Stimulated activated CD8-positive, alpha-beta memory T cell treated with anti-CD3 and anti-CD28 coated beads, Interleukin-12 subunit alpha, Interleukin-12 subunit beta, amount 100 ng/mL, for 24 hours (primary cell): ENCODE measurements around the gene TGFB3.
"Not testable (repeated sequence)": the region's sequence is repeated elsewhere in the genome, so short reads cannot be mapped to it uniquely, and the experiment has no call there.

Experiments
- DNase-seq: peaks from one replicate; pipeline ENCODE4 v3.0.0-alpha.2; 2020; ENCODE audit errors: extremely low read depth

TGFB3 gene

GRCh38 chr14:75960231-75960630, 21.6 kb downstream of the TGFB3 start:
- no peak for DNase-seq

DNA sequence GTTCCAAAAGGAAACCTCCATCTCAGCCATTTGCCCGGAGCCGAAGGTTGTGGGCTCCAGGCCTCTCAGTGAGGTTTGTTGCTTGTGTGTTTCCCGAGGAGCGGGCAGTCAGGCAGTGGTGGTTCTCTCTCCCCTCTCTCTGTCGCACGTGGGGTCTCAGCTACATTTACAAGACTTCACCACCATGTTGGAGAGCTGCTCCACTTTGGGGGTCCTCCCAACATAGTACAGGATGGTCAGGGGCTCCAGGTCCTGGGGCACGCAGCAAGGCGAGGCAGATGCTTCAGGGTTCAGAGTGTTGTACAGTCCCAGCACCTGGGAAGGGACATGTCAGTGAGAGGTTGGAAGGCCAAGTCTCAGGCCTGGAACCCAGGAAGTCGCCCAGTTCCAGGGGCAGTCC, 22.8 kb downstream of the TGFB3 start:
- DNase-seq: no peak

- DNase-seq: no peak
Measured at GRCh38 chr14:75952489-75952888, 29.3 kb downstream of the TGFB3 start.

- DNase-seq: no peak
Measured at GRCh38 chr14:75946785-75947184, 35.0 kb downstream of the TGFB3 start.

DNA sequence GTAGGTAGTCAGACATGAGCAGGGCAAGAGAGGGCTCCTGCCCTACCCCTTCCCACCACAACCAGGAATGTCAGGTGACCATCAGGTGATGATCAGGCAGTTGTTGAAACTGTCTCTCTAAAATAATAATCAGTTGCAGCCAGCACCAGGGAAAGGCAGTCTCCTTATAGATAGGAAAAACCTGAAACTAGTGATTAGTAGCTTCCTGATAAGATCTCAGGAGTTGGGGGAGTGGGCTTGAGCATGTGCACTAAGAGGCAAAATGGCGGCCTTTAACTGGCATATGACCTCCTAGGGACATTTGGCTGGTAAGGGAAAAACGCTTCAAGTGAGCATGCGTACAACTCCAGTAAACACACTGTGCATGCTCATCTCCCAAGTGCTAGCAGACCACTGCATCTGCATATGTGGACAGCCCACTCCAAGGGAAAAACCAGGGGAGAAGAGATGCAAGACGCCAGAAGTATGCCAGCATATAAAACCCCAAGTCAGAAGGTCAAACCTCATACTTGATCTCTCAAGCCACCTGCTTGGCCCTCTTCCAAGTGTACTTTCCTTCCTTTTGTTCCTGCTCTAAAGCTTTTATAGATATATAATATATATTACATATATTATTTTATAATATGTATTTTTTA, 37.1 kb downstream of the TGFB3 start:
- no peak for DNase-seq

DNA sequence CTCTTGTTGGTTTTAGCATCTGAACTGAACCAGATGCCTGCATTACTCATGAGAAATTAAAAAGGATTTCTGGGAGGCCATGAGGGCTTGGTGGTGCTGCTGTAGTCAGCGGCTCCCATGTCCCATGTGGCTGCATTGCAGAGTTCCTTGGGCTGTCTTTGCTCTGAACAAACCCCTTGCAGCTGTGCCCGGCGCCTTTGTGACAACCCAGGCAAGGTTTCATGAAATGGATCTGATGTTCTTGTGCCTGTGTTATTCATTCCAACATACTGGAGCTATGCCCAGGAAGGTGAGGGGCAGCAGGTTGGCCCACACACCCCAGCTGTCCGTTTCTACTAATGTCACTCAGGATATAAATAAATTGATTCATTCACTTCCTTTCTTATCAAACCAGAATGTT, 40.8 kb downstream of the TGFB3 start:
- no peak for DNase-seq

- no peak for DNase-seq
Measured at GRCh38 chr14:75939200-75939599, 42.6 kb downstream of the TGFB3 start.

- no peak for DNase-seq
Measured at GRCh38 chr14:75934998-75935628, 46.7 kb downstream of the TGFB3 start.

GRCh38 chr14:75933712-75934296, 48.0 kb downstream of the TGFB3 start:
- no peak for DNase-seq

GRCh38 chr14:75928690-75929181, 53.1 kb downstream of the TGFB3 start:
- no peak for DNase-seq

DNA sequence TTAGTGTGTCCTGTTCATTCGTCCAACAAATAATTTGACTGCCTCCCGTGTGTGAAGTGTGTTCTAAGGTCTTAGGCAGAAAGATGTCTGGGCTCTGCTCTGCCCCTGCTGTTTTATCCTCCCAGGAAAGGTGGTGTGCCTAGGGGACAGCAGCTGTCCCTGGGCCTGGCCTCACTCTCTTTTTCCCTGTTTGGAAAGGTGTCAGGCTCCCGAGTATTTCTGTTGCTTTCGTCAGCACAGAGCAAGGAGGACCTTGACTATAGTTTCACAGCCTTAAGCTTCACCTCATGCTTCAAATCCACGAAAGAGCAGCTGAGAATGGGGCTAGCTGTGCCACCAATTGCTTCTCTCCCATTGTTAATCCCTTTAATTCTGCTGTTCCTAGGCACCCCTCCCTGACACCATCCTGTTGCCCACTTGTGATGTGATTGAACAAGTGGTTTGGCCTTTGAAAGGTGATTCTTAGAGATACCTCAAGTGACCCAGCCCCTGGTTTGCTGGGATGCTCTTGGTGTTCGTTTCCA, 54.2 kb downstream of the TGFB3 start:
- DNase-seq: no peak

- DNase-seq: no peak
Measured at GRCh38 chr14:75926431-75927115, 55.2 kb downstream of the TGFB3 start.

GRCh38 chr14:75925141-75925840, 56.5 kb downstream of the TGFB3 start:
- DNase-seq: not testable (repeated sequence)

- not testable (repeated sequence) for DNase-seq
Measured at GRCh38 chr14:75920421-75920820, 61.4 kb downstream of the TGFB3 start.

DNA sequence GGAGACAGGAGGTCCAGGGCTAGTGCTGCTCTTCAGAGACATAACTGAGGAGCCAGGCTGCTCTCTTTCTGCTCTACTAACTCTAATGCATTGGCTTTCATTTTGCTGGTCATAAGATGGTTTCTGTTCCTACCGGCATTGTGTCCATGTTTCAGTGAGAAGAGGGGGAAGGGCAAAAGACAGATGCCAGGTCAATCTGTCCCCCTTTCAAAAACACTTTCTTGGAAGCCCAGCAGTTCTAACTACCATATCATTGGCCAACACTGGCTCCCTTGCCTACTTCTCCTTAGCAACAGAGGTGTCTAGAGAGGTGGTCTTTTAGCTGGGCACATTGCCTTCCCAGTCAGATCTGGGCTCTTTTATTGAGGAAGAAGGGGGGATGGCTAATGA, 63.9 kb downstream of the TGFB3 start:
- DNase-seq: no peak

- no peak for DNase-seq
Measured at GRCh38 chr14:75917322-75917945, 64.4 kb downstream of the TGFB3 start.

- DNase-seq: no peak
Measured at GRCh38 chr14:75915045-75915444, 66.8 kb downstream of the TGFB3 start.

DNA sequence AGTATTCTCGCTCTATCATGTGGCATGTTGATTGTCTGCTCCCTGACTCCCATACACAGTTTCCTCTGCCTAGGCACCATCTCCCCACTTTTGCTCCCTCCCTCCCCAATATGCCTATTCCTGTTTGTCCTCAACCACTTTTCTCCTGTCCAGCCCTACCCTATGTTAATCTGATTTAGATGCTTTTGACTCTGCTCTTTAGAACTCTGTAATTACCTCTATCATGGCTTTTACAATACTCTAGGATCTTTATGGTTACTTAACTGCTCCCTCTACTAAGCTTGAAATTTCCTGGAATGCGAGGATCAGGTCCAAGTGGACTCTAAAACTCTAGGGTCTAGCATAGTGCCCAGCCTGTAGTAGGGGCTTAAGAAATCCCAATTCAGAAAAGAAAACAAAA, 68.6 kb downstream of the TGFB3 start:
- DNase-seq: no peak

DNA sequence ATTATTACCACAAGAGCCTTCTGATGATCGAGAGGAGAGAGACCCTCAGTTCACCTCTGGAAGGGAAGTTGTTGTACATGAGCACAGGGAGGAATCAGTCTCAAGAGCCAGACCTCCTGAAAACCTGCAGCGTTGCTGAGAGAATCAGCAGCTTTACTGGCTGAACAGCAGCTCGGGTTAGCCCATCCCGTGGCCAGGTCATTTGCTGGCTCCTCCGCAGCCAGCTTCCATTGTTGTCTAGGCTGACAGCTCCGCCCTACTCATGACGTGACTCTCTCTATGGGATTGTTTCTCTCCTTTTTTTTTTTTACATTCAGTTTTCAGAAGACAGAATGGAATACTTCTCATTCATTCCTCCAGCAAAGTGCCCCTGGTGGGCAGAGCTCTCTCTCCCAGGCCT, 69.9 kb downstream of the TGFB3 start:
- no peak for DNase-seq

- no peak for DNase-seq
Measured at GRCh38 chr14:75910048-75910447, 71.7 kb downstream of the TGFB3 start.

- DNase-seq: no peak
Measured at GRCh38 chr14:75909630-75910029, 72.2 kb downstream of the TGFB3 start.
